Activated CD8-positive, alpha-beta memory T cell treated with anti-CD3 and anti-CD28 coated beads for 48 hours (primary cell): ENCODE results near the gene NLRP9.
"Not testable (repeated sequence)": the region's sequence is repeated elsewhere in the genome, so short reads cannot be mapped to it uniquely, and the experiment has no call there.

Experiments used
- DNase-seq, 3 experiments: peaks; one replicate each; pipeline ENCODE4 v3.0.0-alpha.2; 2020; ENCODE audit warnings: low read depth in 2 of 3, low spot score in 2 of 3

Gene NLRP9

GRCh38 chr19:55738302-55738701, at the start of gene NLRP9:
Gene NLRP9, minus strand, starts transcription at chr19:55738402. Its CDS starts 28 bp downstream, at chr19:55738374.
- DNase-seq = no peak

GRCh38 chr19:55781112-55781511, 42.9 kb upstream of the NLRP9 start:
- no peak for DNase-seq

GRCh38 chr19:55778331-55778730, 40.1 kb upstream of the NLRP9 start:
- DNase-seq = no peak

GRCh38 chr19:55777528-55777927, 39.3 kb upstream of the NLRP9 start:
- no peak for DNase-seq

GRCh38 chr19:55769632-55770031, 31.4 kb upstream of the NLRP9 start:
- DNase-seq = not testable (repeated sequence)

- not testable (repeated sequence) for DNase-seq
Observed at GRCh38 chr19:55768818-55769217, 30.6 kb upstream of the NLRP9 start, which contains the start of gene RFPL4AL1. Gene RFPL4AL1, plus strand, starts transcription at chr19:55769118. Its CDS starts 2,687 bp downstream, at chr19:55771805.

GRCh38 chr19:55766466-55766865, 28.3 kb upstream of the NLRP9 start:
- no peak for DNase-seq

- not testable (repeated sequence) for DNase-seq
Observed at GRCh38 chr19:55758797-55759196, 20.6 kb upstream of the NLRP9 start, which contains the start of gene RFPL4A. Gene RFPL4A, plus strand, starts transcription at chr19:55759097. Its CDS starts 2,704 bp downstream, at chr19:55761801.

GRCh38 chr19:55756808-55757207, 18.6 kb upstream of the NLRP9 start:
- DNase-seq = not testable (repeated sequence)

- DNase-seq = no peak
Observed at GRCh38 chr19:55753401-55753800, 15.2 kb upstream of the NLRP9 start.

GRCh38 chr19:55750715-55751114, 12.5 kb upstream of the NLRP9 start:
- DNase-seq = no peak

- not testable (repeated sequence) for DNase-seq
Observed at GRCh38 chr19:55730378-55730777, 7.8 kb downstream of the NLRP9 start.

GRCh38 chr19:55723491-55723890, 14.7 kb downstream of the NLRP9 start:
- no peak for DNase-seq

GRCh38 chr19:55720801-55721200, 17.4 kb downstream of the NLRP9 start:
- no peak for DNase-seq

GRCh38 chr19:55720214-55720746, 17.9 kb downstream of the NLRP9 start:
- DNase-seq = no peak

- DNase-seq = not testable (repeated sequence)
Observed at GRCh38 chr19:55717879-55718711, 20.1 kb downstream of the NLRP9 start.

GRCh38 chr19:55717251-55717650, 21.0 kb downstream of the NLRP9 start:
- no peak for DNase-seq

- DNase-seq = no peak
Observed at GRCh38 chr19:55716531-55716930, 21.7 kb downstream of the NLRP9 start.

- no peak for DNase-seq
Observed at GRCh38 chr19:55712804-55713631, 25.2 kb downstream of the NLRP9 start.

GRCh38 chr19:55711719-55712118, 26.5 kb downstream of the NLRP9 start:
- DNase-seq = no peak

GRCh38 chr19:55705972-55706371, 32.2 kb downstream of the NLRP9 start:
- DNase-seq = no peak
